Hepatocyte (in vitro differentiated cells): ENCODE data around the gene PFKL. TPM values are rescaled to one million over a fixed set of nuclear protein-coding genes. Genes with fewer than 3 reads are reported as not detected.

Source experiments
- DNase-seq: peaks from one replicate; pipeline ENCODE4 v3.0.0-alpha.2; 2016; ENCODE audit warnings: low spot score
- H2AFZ ChIP-seq: fragments of 200-600 bp; sonication (generic); 2 replicates; pipeline ENCODE4 v1.6.0; 2016; ENCODE audit warnings: antibody characterized with exemption, mild to moderate bottlenecking
- H3K27ac ChIP-seq: fragments of 200-600 bp; sonication (generic); 2 replicates; pipeline ENCODE4 v1.5.1; 2016; ENCODE audit warnings: mild to moderate bottlenecking
- H3K27me3 ChIP-seq: fragments of 200-600 bp; sonication (generic); 2 replicates; pipeline ENCODE4 v1.6.1; 2016
- H3K36me3 ChIP-seq: fragments of 200-600 bp; sonication (generic); replicated peaks from 2 replicates; pipeline ENCODE4 v1.5.1; 2016; ENCODE audit warnings: low read depth; ENCODE audit not compliant: insufficient read depth
- H3K4me1 ChIP-seq: fragments of 200-600 bp; sonication (generic); 2 replicates; pipeline ENCODE4 v1.5.1; 2016; ENCODE audit warnings: mild to moderate bottlenecking, moderate library complexity; ENCODE audit not compliant: insufficient read depth
- H3K4me2 ChIP-seq: fragments of 200-600 bp; sonication (generic); 2 replicates; pipeline ENCODE4 v1.6.0; 2016
- H3K4me3 ChIP-seq: fragments of 200-600 bp; sonication (generic); 2 replicates; pipeline ENCODE4 v1.5.1; 2016; ENCODE audit warnings: mild to moderate bottlenecking
- H3K79me2 ChIP-seq: fragments of 200-600 bp; sonication (generic); 2 replicates; pipeline ENCODE4 v1.6.0; 2017; ENCODE audit warnings: mild to moderate bottlenecking
- H3K9me2 ChIP-seq: fragments of 200-600 bp; sonication (generic); replicated peaks from 2 replicates; pipeline ENCODE4 v1.6.0; 2017; ENCODE audit warnings: mild to moderate bottlenecking; ENCODE audit not compliant: insufficient read depth
- H3K9me3 ChIP-seq: fragments of 200-600 bp; sonication (generic); 2 replicates; pipeline ENCODE4 v1.5.1; 2016; ENCODE audit warnings: low read depth, mild to moderate bottlenecking
- H4K20me1 ChIP-seq: fragments of 200-600 bp; sonication (generic); 2 replicates; pipeline ENCODE4 v1.6.0; 2016; ENCODE audit warnings: mild to moderate bottlenecking; ENCODE audit not compliant: insufficient read depth, poor library complexity, severe bottlenecking
- EZH2 ChIP-seq: fragments of 200-600 bp; sonication (generic); IDR thresholded peaks from 2 replicates; pipeline ENCODE4 v1.6.1; 2016; ENCODE audit warnings: antibody characterized with exemption, mild to moderate bottlenecking, borderline replicate concordance
- EZH2phosphoT487 ChIP-seq: fragments of 200-600 bp; sonication (generic); IDR thresholded peaks from one replicate; pipeline ENCODE4 v1.6.1; 2018; ENCODE audit warnings: antibody characterized with exemption, mild to moderate bottlenecking, low read depth, moderate library complexity; ENCODE audit not compliant: unreplicated experiment, severe bottlenecking
- WGBS: methylation state at CpG from one replicate; pipeline ENCODE4 v1.1.6; 2016; ENCODE audit warnings: low lambda C conversion rate; ENCODE audit errors: missing lambda C conversion rate; 5-methylcytosine and 5-hydroxymethylcytosine counted together
- polyA plus RNA-seq: library from polyadenylated mRNA; unstranded; fragments of >200 nt; fragmentation: Nextera tagmentation; extraction: Ambion mirVana; gene quantifications from 2 replicates; pipeline ENCODE4 v1.2.1, GENCODE V29; 2016
- total RNA-seq: library from RNA; depleted of rRNA; stranded (reverse); fragments of >200 nt; gene quantifications from 2 replicates; pipeline ENCODE4 v1.2.3, GENCODE V29; 2014
- TF ChIP-seq, protein P1 (sequence below): fragments of 200-600 bp; sonication (generic); IDR thresholded peaks from 2 replicates; pipeline ENCODE4 v1.5.1; 2016; ENCODE audit warnings: antibody characterized with exemption, mild to moderate bottlenecking; ENCODE audit not compliant: poor library complexity

Gene PFKL
- total and polyA plus RNA-seq, 2 experiments from 2014 or later = 140 to 205 TPM

GRCh38 chr21:44286716-44287632, 12.9 kb upstream of the PFKL start:
- Histone ChIP-seq H4K20me1 (no peaks in the 10 kb centered on the region), H3K4me3 (no peak overlapping the region), H3K27me3 (no peaks in the 10 kb centered on the region), H3K27ac (no peak overlapping the region), H3K4me1 (peaks cover 6% of the 10 kb centered on the region), H3K9me3 (no peaks in the 10 kb centered on the region), H2AFZ (no peak overlapping the region), H3K79me2 (no peaks in the 10 kb centered on the region), H3K9me2 (no peaks in the 10 kb centered on the region), H3K4me2 (no peak overlapping the region), H3K36me3 (no peaks in the 10 kb centered on the region)
- DNase-seq = no peak
- TF ChIP-seq EZH2 = no peak
- TF ChIP-seq EZH2phosphoT487 = no peak
- TF ChIP-seq, protein P1, sequence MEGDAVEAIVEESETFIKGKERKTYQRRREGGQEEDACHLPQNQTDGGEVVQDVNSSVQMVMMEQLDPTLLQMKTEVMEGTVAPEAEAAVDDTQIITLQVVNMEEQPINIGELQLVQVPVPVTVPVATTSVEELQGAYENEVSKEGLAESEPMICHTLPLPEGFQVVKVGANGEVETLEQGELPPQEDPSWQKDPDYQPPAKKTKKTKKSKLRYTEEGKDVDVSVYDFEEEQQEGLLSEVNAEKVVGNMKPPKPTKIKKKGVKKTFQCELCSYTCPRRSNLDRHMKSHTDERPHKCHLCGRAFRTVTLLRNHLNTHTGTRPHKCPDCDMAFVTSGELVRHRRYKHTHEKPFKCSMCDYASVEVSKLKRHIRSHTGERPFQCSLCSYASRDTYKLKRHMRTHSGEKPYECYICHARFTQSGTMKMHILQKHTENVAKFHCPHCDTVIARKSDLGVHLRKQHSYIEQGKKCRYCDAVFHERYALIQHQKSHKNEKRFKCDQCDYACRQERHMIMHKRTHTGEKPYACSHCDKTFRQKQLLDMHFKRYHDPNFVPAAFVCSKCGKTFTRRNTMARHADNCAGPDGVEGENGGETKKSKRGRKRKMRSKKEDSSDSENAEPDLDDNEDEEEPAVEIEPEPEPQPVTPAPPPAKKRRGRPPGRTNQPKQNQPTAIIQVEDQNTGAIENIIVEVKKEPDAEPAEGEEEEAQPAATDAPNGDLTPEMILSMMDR = no peak
- WGBS = 84% methylated on average over 29 of the region's 31 CpGs

DNA sequence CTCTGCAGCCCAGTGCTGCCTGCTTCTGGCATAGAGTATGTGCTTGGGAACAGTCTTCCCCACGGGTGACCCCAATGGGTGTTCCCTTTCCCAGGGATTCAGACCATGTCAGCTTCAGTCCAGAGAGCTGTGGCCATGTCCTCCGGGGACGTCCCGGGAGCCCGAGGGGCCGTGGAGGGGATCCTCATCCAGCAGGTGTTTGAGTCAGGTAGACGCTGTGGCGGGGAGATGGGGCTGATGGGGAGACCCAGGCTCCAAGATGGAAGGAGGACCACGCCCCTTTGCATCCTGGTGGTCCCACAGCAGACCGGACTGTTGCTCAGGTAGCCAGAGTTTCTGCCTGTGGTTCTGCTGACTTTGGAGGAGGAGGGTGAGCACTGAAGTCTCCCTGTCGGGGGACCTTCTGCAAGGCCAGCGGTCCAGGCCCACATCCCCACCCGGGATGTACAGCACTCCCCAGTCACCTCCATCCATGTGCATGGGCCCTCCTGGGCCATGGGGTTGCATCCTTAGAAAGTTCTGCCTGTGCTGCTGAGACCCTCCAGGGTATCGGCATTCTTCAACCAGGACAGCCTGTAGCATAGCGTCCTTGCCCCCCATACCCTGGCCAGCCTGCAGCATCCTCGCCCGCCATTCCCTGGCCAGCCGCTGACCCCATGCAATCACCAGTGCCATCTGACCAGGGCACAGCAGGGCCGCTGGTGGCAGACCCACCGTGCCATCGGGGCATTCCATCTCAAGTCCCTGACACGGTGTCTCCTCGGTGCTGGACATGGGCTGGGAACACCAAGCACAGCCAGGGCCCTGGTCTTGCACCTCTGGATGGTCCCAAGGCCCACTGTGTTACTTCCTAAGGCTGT, 11.4 kb upstream of the PFKL start:
- Histone ChIP-seq H4K20me1 (no peaks in the 10 kb centered on the region), H2AFZ (no peak overlapping the region), H3K36me3 (no peaks in the 10 kb centered on the region), H3K27me3 (no peaks in the 10 kb centered on the region), H3K27ac (no peak overlapping the region), H3K4me1 (no peaks in the 10 kb centered on the region), H3K79me2 (no peaks in the 10 kb centered on the region), H3K4me3 (no peak overlapping the region), H3K4me2 (no peak overlapping the region), H3K9me2 (no peaks in the 10 kb centered on the region), H3K9me3 (no peaks in the 10 kb centered on the region)
- no peak for TF ChIP-seq EZH2
- TF ChIP-seq, protein P1 = no peak
- WGBS = 81% methylated on average over 19 of the region's 23 CpGs
- no peak for DNase-seq

DNA sequence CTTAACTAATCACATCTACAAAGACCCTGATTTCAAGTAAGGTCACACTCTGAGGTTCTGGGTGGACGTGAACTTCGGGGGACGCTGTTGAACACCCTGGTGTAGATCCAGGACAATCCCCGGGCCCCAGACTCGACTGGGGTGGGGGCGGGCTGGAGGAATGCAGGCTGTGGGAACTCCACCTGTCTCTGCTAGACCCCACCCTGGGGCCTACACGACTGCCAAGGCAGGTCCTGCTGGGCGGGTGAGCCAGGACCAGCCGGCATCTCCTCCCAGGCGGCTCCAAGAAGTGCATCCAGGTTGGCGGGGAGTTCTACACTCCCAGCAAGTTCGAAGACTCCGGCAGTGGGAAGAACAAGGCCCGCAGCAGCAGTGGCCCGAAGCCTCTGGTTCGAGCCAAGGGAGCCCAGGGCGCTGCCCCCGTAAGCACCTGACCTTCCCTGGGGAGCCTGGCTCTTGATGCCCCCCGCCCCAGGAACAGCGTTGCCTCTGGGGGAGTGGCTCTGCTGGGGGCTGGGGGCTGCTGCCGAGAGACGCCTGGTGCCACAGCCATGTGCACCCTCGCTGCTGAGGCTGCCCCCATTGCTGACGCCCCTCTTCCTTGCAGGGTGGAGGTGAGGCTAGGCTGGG, 10.4 kb upstream of the PFKL start:
- H2AFZ ChIP-seq = no peak overlapping the region
- no peak overlapping the region for H3K27ac ChIP-seq
- no peaks in the 10 kb centered on the region for H3K9me3 ChIP-seq
- DNase-seq = no peak
- H3K36me3 ChIP-seq = no peaks in the 10 kb centered on the region
- 86% methylated on average over 23 of the region's 24 CpGs for WGBS
- H3K4me3 ChIP-seq = no peak overlapping the region
- no peaks in the 10 kb centered on the region for H3K27me3 ChIP-seq
- H4K20me1 ChIP-seq = no peaks in the 10 kb centered on the region
- TF ChIP-seq EZH2phosphoT487 (no peak), EZH2 (no peak)
- TF ChIP-seq, protein P1 = no peak
- no peak overlapping the region for H3K4me2 ChIP-seq
- H3K4me1 ChIP-seq = no peaks in the 10 kb centered on the region
- H3K9me2 ChIP-seq = no peaks in the 10 kb centered on the region
- no peaks in the 10 kb centered on the region for H3K79me2 ChIP-seq
